ENCODE measurements around the gene FZD10.

DNA sequence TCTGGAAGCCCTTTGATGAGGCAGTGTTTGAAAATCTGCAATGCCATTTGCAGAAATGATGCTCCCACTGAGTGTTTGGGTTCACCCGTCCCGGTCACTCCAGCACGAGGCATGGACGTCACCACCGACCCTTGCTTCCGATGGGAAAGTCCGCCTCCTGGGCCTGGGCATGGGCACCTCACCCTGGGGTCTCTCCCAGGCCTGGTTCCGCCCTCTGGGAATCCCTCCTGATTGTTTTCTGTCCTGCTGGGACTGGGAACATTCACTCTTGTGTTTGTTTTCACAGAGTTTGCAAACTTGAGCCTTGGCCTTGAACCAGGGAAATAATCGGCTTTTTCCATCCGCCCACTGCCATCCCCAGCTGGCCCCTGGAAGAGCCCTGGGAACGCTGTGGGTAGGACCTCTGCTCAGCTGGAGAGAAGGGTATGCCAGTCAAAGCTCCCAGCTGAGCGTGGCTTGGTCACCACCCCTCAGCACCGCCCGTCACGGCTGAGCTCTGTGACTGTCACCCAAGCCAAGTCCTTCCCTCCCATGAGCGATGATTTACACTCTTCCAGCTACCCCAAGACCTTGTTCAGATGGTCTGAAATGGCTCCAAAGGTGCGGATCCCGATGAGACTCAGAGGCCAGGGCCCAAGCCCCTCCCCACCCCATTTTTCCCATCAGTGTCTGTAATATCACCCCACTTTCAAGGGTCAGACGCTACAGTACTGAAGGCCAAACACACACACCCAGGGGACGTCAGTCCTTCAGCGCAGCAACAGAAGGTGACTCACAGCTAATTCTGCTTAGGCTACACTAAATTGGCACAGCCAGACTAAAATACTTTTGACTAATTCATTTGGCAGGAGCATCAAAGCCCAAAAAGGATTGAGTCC lies 34.1 kb upstream of the FZD10 start:
- TF ChIP-seq TEAD4 (IDR thresholded peaks at IDR 0.05) (no peak), YY1 (IDR thresholded peaks at IDR 0.05; ENCODE audit: low read depth) (no peak), NFIC (IDR thresholded peaks at IDR 0.05) (no peak), CREB1 (IDR thresholded peaks at IDR 0.05; ENCODE audit: low read depth) (no peak), TCF12 (IDR thresholded peaks at IDR 0.05; ENCODE audit: low read depth) (no peak), RAD21 (IDR thresholded peaks at IDR 0.05; ENCODE audit: low read depth) (no peak), EGR1 (IDR thresholded peaks at IDR 0.05) (no peak), ZBTB7A (IDR thresholded peaks at IDR 0.05; ENCODE audit: low read depth) (no peak)
- TF ChIP-seq, protein P1, sequence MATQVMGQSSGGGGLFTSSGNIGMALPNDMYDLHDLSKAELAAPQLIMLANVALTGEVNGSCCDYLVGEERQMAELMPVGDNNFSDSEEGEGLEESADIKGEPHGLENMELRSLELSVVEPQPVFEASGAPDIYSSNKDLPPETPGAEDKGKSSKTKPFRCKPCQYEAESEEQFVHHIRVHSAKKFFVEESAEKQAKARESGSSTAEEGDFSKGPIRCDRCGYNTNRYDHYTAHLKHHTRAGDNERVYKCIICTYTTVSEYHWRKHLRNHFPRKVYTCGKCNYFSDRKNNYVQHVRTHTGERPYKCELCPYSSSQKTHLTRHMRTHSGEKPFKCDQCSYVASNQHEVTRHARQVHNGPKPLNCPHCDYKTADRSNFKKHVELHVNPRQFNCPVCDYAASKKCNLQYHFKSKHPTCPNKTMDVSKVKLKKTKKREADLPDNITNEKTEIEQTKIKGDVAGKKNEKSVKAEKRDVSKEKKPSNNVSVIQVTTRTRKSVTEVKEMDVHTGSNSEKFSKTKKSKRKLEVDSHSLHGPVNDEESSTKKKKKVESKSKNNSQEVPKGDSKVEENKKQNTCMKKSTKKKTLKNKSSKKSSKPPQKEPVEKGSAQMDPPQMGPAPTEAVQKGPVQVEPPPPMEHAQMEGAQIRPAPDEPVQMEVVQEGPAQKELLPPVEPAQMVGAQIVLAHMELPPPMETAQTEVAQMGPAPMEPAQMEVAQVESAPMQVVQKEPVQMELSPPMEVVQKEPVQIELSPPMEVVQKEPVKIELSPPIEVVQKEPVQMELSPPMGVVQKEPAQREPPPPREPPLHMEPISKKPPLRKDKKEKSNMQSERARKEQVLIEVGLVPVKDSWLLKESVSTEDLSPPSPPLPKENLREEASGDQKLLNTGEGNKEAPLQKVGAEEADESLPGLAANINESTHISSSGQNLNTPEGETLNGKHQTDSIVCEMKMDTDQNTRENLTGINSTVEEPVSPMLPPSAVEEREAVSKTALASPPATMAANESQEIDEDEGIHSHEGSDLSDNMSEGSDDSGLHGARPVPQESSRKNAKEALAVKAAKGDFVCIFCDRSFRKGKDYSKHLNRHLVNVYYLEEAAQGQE (IDR thresholded peaks at IDR 0.05; ENCODE audit: low read depth), result no peak
